ENCODE data around the gene PROC. TPM values are rescaled to one million over a fixed set of nuclear protein-coding genes. Genes with fewer than 3 reads are reported as not detected.
A peak's percentile ranks its signal among the peaks of the same experiment; 100 is the strongest.

PROC gene
- total and polyA plus RNA-seq, 2 of the 8 experiments (the other 6 are each of a cell fraction or from before 2014, with no cell fraction given), result 1.5 to 1.6 TPM

- Histone ChIP-seq H3K27me3 (replicated peaks in 1 of 4; ENCODE audit: control insufficient read depth in 3 of 4, extremely low read depth in 1 of 4, insufficient read depth in 3 of 4, low read length in 3 of 4) (peaks cover 0 to 11% (median 8%) of the 10 kb centered on the region in 4 experiments; a peak in 5 of 7 replicates), H4K5ac (ENCODE audit: insufficient read length, low read depth, low read length) (no peak overlapping the region), H4K91ac (replicated peaks; ENCODE audit: insufficient read length, low read length) (no peak overlapping the region), H2BK20ac (ENCODE audit: low read length) (no peak overlapping the region), H3K23ac (ENCODE audit: insufficient read length) (no peak overlapping the region), H2AFZ (ENCODE audit: low read length) (no peak overlapping the region), H3K79me2 (ENCODE audit: control insufficient read depth in 1 of 2, insufficient read depth in 2 of 2, low read length in 2 of 2) (no peaks in the 10 kb centered on the region), H2AK5ac (ENCODE audit: low read depth, low read length) (no peak overlapping the region), H3K56ac (replicated peaks; ENCODE audit: insufficient read length, low read depth, low read length) (no peak overlapping the region), H2BK12ac (ENCODE audit: low read depth, low read length) (no peak overlapping the region), H3K79me1 (ENCODE audit: low read depth, low read length) (no peaks in the 10 kb centered on the region), H3K9ac (replicated peaks in 1 of 4; ENCODE audit: extremely low read depth in 1 of 4, low read depth in 3 of 4, low read length in 3 of 4) (no peak overlapping the region), H3K23me2 (ENCODE audit: low read depth, low read length) (peaks cover 5% of the 10 kb centered on the region), H3K4ac (replicated peaks; ENCODE audit: insufficient read length, low read depth, low read length) (no peak overlapping the region), H3K27ac (ENCODE audit: low read depth, low read length) (no peak overlapping the region), H3K14ac (ENCODE audit: insufficient read length) (no peak overlapping the region), H2BK15ac (ENCODE audit: low read length) (no peak overlapping the region), H3K18ac (ENCODE audit: extremely low read depth, low read length) (no peak overlapping the region), H3K4me3 (ENCODE audit: extremely low read depth in 1 of 4, insufficient read depth in 2 of 4, low read depth in 3 of 4, low read length in 4 of 4) (no peak overlapping the region), H3K9me3 (ENCODE audit: insufficient read depth in 2 of 2, low read depth in 1 of 2, low read length in 1 of 2) (no peaks in the 10 kb centered on the region), H4K20me1 (replicated peaks in 1 of 2; ENCODE audit: control insufficient read depth in 1 of 2, insufficient read depth in 2 of 2, low read length in 2 of 2) (no peaks in the 10 kb centered on the region), H3K4me2 (ENCODE audit: insufficient read depth in 1 of 2, low read depth in 2 of 2, low read length in 2 of 2) (no peak overlapping the region), H2BK5ac (ENCODE audit: low read depth, low read length) (no peak overlapping the region), H4K8ac (ENCODE audit: extremely low read depth, insufficient read depth, low read length) (no peak overlapping the region), H3K4me1 (replicated peaks in 1 of 4; ENCODE audit: control insufficient read depth in 3 of 4, insufficient read depth in 4 of 4, low read length in 3 of 4) (peaks cover 0 to 13% (median 3%) of the 10 kb centered on the region in 4 experiments; a peak in 4 of 7 replicates), H2BK120ac (replicated peaks; ENCODE audit: low read depth, low read length) (no peak overlapping the region), H3K36me3 (ENCODE audit: control insufficient read depth in 2 of 4, insufficient read depth in 4 of 4, low read length in 3 of 4) (no peaks in the 10 kb centered on the region)
- WGBS, 2 experiments (ENCODE audit: extremely low coverage in 1 of 2, insufficient coverage in 1 of 2, insufficient read length in 1 of 2, insufficient replicate concordance in 2 of 2, low coverage in 1 of 2, low lambda C conversion rate in 2 of 2, missing lambda C conversion rate in 1 of 2), result 98% methylated on average over 34 of the region's 36 CpGs; no CpG with 5 or more reads in 1 of the 2 experiments
- DNase-seq (ENCODE audit: low read depth in 1 of 2, low spot score in 2 of 2) (peak in 1 of 2 experiments; percentile 39), FAIRE-seq (no peak)
- POLR2A ChIA-PET (ENCODE audit: partially characterized antibody), result interaction anchor here (1.0 to 1.8 kb wide), 4 partner anchors 9 to 44 kb away, joined by 3 to 5 read pairs (median 4); no protein-coding TSS in a partner anchor
- TF ChIP-seq FOSL1 (IDR thresholded peaks at IDR 0.05; ENCODE audit: insufficient read depth, low read depth, low read length) (no peak), BRCA1 (IDR thresholded peaks at IDR 0.05; ENCODE audit: low read depth, low read length) (no peak), RNF2 (IDR thresholded peaks at IDR 0.05; ENCODE audit: borderline replicate concordance, low read depth, low read length, missing control alignments, poor library complexity, severe bottlenecking) (no peak)
- CTCF ChIA-PET (ENCODE audit: partially characterized antibody), result interaction anchor here (0.6 to 9.2 kb wide), 4 partner anchors 12 to 51 kb away, joined by 3 to 74 read pairs (median 5); partner anchors contain the start of gene PROC
Observed at GRCh38 chr2:127428057-127428814, 10.0 kb downstream of the PROC start.
